K562 (cell line): ENCODE data around the gene PHF21B. TPM values are rescaled to one million over a fixed set of nuclear protein-coding genes. Genes with fewer than 3 reads are reported as not detected.

Experiments
- ATAC-seq: fragments of 200-7000 bp; cut with Tn5 transposase; 3 replicates; pipeline ENCODE4 v1.9.1; 2020; ENCODE audit warnings: moderate library complexity
- BruUV-seq: library from RNA; stranded (reverse); fragments of 400-500 nt; replicated peaks from 2 replicates; lab custom pipeline; 2021; lab: Mats Ljungman, UMichigan
- CTCF ChIA-PET: fragments of 300-600 bp; formaldehyde crosslinking; extraction: SDS; loops from one replicate; lab custom pipeline; 2021; ENCODE audit warnings: low intra/inter-chr PET ratio; lab: Yijun Ruan, JAX
- POLR2A ChIA-PET: fragments of 300-600, 350-650 bp; sonication (Branson Sonifier 250); formaldehyde crosslinking; extraction: SDS; loops from one replicate; lab custom pipeline; 2021; ENCODE audit warnings: antibody characterized with exemption, inconsistent platforms; lab: Yijun Ruan, JAX
- DNase-seq, 4 experiments: peaks; one replicate each; pipeline versions ENCODE4 v3.0.0 to v3.0.0-alpha.2; 2011 to 2018; ENCODE audit warnings: low spot score in 3 of 4, mixed read lengths in 3 of 4; ENCODE audit errors: extremely low read depth in 1 of 4
- FAIRE-seq: peaks from 2 replicates; lab custom pipeline; 2011; peaks lifted over from hg19 to GRCh38; lab: Jason Lieb, UNC
- H2AFZ ChIP-seq: 2 replicates; pipeline ENCODE4 v1.6.0; 2011; ENCODE audit warnings: low read depth, low read length, control low read depth, inconsistent platforms
- H3K27ac ChIP-seq: fragments of 200-600 bp; 3 replicates; pipeline ENCODE4 v1.8.0; 2011; ENCODE audit warnings: low read depth, mild to moderate bottlenecking, control low read depth, inconsistent platforms, low read length, moderate library complexity, mixed read lengths; ENCODE audit errors: extremely low read depth
- H3K27me3 ChIP-seq, 2 experiments: fragments of 300-600 bp in 1 of 2; 2 replicates in 1 of 2; 3 replicates in 1 of 2; pipeline versions ENCODE4 v1.6.0 to v1.8.0; 2011; ENCODE audit warnings: inconsistent platforms in 2 of 2, low read length in 2 of 2, mild to moderate bottlenecking in 1 of 2, mixed read lengths in 1 of 2, moderate library complexity in 1 of 2; ENCODE audit not compliant: control insufficient read depth in 2 of 2, insufficient read depth in 2 of 2
- H3K36me3 ChIP-seq: fragments of 300-600 bp; 3 replicates; pipeline ENCODE4 v1.8.0; 2011; ENCODE audit warnings: mild to moderate bottlenecking, low read length, inconsistent platforms; ENCODE audit not compliant: control insufficient read depth, insufficient read depth
- H3K4me1 ChIP-seq, 2 experiments: fragments of 200-600 bp in 1 of 2; replicated peaks in 1 of 2; 2 replicates in 1 of 2; 3 replicates in 1 of 2; pipeline versions ENCODE4 v1.5.1 to v1.8.0; 2011; ENCODE audit warnings: inconsistent platforms in 2 of 2, low read length in 2 of 2, mild to moderate bottlenecking in 1 of 2, mixed read lengths in 1 of 2, moderate library complexity in 1 of 2; ENCODE audit not compliant: control insufficient read depth in 2 of 2, insufficient read depth in 2 of 2
- H3K4me2 ChIP-seq: 2 replicates; pipeline ENCODE4 v1.6.1; 2011; ENCODE audit warnings: low read length, control low read depth, inconsistent platforms, mixed read lengths; ENCODE audit not compliant: insufficient read depth
- H3K4me3 ChIP-seq: fragments of 200-600 bp; sonication (generic), shearing (Covaris generic); 2 replicates; pipeline ENCODE4 v1.5.1; 2016; ENCODE audit warnings: control low read depth, inconsistent platforms
- H3K79me2 ChIP-seq: fragments of 200-600 bp; 3 replicates; pipeline ENCODE4 v1.8.0; 2011; ENCODE audit warnings: low read length, inconsistent platforms; ENCODE audit not compliant: control insufficient read depth, insufficient read depth
- H3K9ac ChIP-seq, 2 experiments: 2 replicates each; pipeline versions ENCODE4 v1.6.0 to v1.6.1; 2011; ENCODE audit warnings: low read depth in 2 of 2, low read length in 2 of 2, control low read depth in 1 of 2, inconsistent platforms in 1 of 2, mild to moderate bottlenecking in 1 of 2, mixed read lengths in 1 of 2; ENCODE audit not compliant: insufficient read depth in 1 of 2
- H3K9me1 ChIP-seq: one replicate; pipeline ENCODE4 v1.6.0; 2011; ENCODE audit warnings: inconsistent platforms, mild to moderate bottlenecking, low read length, moderate library complexity; ENCODE audit not compliant: control insufficient read depth, insufficient read depth
- H3K9me3 ChIP-seq: replicated peaks from 2 replicates; pipeline ENCODE4 v1.5.1; 2011; ENCODE audit warnings: low read depth, low read length, inconsistent platforms; ENCODE audit not compliant: control insufficient read depth, insufficient read depth
- H4K20me1 ChIP-seq: replicated peaks from 2 replicates; pipeline ENCODE4 v1.6.1; 2011; ENCODE audit warnings: low read length, inconsistent platforms, mixed read lengths; ENCODE audit not compliant: control insufficient read depth, insufficient read depth
- ARHGAP35 ChIP-seq: fragments of 450-650 bp; IDR thresholded peaks from 2 replicates; pipeline ENCODE4 v1.6.1; 2018; ENCODE audit not compliant: partially characterized antibody
- MECOM ChIP-seq: fragments of 250-450 bp; sonication (Bioruptor Pico); IDR thresholded peaks from 2 replicates; pipeline ENCODE4 v1.8.0; 2022; ENCODE audit warnings: inconsistent platforms
- NONO ChIP-seq, 2 experiments: fragments of 200-400 bp in 1 of 2; fragments of 450-650 bp in 1 of 2; formaldehyde crosslinking in 1 of 2; IDR thresholded peaks; 2 replicates each; pipeline ENCODE4 v1.6.1; 2017; ENCODE audit warnings: low read depth in 2 of 2, mild to moderate bottlenecking in 2 of 2, moderate library complexity in 2 of 2, low read length in 1 of 2
- NR1H2 ChIP-seq: sonication (generic); formaldehyde crosslinking; IDR thresholded peaks from 2 replicates; pipeline ENCODE4 v1.4.0; 2020; ENCODE audit warnings: mild to moderate bottlenecking, missing genetic modification reagents
- RFX7 ChIP-seq: fragments of 250-450 bp; sonication (Bioruptor Pico); IDR thresholded peaks from 2 replicates; pipeline ENCODE4 v1.5.1; 2021; ENCODE audit warnings: mild to moderate bottlenecking
- ZBTB1 ChIP-seq: sonication (generic); formaldehyde crosslinking; IDR thresholded peaks from 2 replicates; pipeline ENCODE4 v1.8.1; 2023; ENCODE audit warnings: missing genetic modification reagents, low read depth, mild to moderate bottlenecking, borderline replicate concordance
- WGBS: fragments of 100-300 bp; shearing (Covaris generic); methylation state at CpG from one replicate; pipeline ENCODE4 v1.1.6; 2016; ENCODE audit warnings: low coverage, mixed read lengths; ENCODE audit not compliant: insufficient coverage; ENCODE audit errors: missing lambda C conversion rate; 5-methylcytosine and 5-hydroxymethylcytosine counted together
- in situ Hi-C: fragments of 300-500 bp; cut with MboI; formaldehyde crosslinking; loops from 4 replicates; pipeline ENCODE4 v1.15.0; 2018; ENCODE audit warnings: inconsistent platforms, mixed read lengths
- intact Hi-C: fragments of 100-400 bp; cut with micrococcal nuclease; formaldehyde crosslinking; loops from 2 replicates; pipeline ENCODE4 v1.14.2; 2022
- polyA plus RNA-seq, 8 experiments: library from polyadenylated mRNA; depleted of rRNA in 4 of 8; stranded (reverse) in 5 of 8; unstranded in 3 of 8; fragments of >200 nt; fragmentation: Nextera tagmentation in 2 of 8; fragmentation: Illumina TruSeq in 1 of 8; extraction: Ambion mirVana in 2 of 8; extraction: Trizol in 1 of 8; gene quantifications; 2 replicates each; pipeline versions ENCODE4 v1.2.1 to v1.2.3, GENCODE V29; 2011 to 2014; ENCODE audit warnings: inconsistent platforms in 1 of 8, missing spikeins in 1 of 8
- total RNA-seq, 7 experiments: library from RNA; depleted of rRNA in 6 of 7; stranded (reverse); fragments of >200 nt in 6 of 7; fragmentation: Illumina TruSeq in 2 of 7; extraction: Trizol in 2 of 7; gene quantifications; 2 replicates each; pipeline versions ENCODE4 v1.2.1 to v1.2.3, GENCODE V29; 2011 to 2021; ENCODE audit warnings: low replicate concordance in 1 of 7

The PHF21B gene
- total and polyA plus RNA-seq, 9 of the 15 experiments (the other 6 are each of a cell fraction or from before 2014, with no cell fraction given), result 0.04 TPM; not detected in 8

DNA sequence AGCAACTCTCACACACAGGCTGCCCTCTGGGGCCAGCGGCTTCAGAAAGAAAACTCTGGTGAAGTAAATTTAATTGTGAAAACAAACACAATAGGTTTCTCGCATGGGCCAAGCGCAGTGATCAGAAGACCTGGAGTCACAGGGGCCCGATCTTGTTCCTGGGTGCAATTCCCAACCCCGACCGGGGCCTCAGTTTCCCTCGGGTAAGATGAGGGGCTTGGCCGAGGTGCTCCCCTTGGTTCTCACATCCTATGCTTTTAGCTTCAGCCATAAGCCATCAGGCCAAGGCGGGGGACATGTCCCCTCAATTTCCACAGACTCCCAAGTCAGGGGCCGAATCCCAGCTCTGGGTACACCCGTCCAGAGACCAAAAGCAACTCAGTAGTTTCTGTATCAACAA is 11.5 kb downstream of the PHF21B start (continued):
- TF ChIP-seq NR1H2 (no peak), RFX7 (CRISPR knock-in tag) (no peak), NONO (IDR thresholded peaks at IDR 0.05; ENCODE audit: low read depth in 2 of 2, low read length in 1 of 2) (no peak), MECOM (no peak)

DNA sequence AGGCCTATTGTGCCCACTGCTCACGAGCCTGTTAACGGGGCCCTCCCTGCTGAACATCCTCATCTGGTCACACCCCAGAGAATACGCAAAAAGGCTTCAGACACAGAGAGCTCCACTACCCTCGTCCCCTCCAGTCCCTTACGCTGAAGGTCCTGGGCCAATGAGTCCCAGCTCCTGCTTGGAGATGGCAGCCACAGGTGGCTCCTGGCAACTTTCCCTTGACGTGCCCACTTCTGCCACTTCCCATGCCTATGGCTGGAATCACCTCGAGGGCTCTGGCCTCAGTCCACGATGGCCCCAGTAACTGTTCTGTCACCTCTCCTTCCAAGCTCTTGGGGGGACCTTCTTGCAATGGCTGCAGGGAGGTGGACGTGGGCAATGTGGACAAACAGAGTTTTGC is 12.7 kb downstream of the PHF21B start:
- no peaks in the 10 kb centered on the region for H3K9me3 ChIP-seq
- H3K9me1 ChIP-seq, result no peaks in the 10 kb centered on the region
- TF ChIP-seq ZBTB1 (no peak), ARHGAP35 (no peak)
- H3K27me3 ChIP-seq, result peaks cover 11 to 86% of the 10 kb centered on the region in 2 experiments; a peak in 4 of 5 replicates
- no TSS peak for BruUV-seq
- no peak overlapping the region for H3K4me3 ChIP-seq
- intact Hi-C loops (no loop called here), in situ Hi-C loops (no loop called here)
- no peaks in the 10 kb centered on the region for H3K79me2 ChIP-seq
- POLR2A ChIA-PET, result no interaction called here
- CTCF ChIA-PET, result no interaction called here
- FAIRE-seq, result no peak
- H4K20me1 ChIP-seq, result no peaks in the 10 kb centered on the region
- H2AFZ ChIP-seq, result no peak overlapping the region
- no peak for DNase-seq
- H3K4me2 ChIP-seq, result no peak overlapping the region
- WGBS, result 1% methylated on average over 8 of the region's 9 CpGs
- no peaks in the 10 kb centered on the region; a peak in 1 of 5 replicates for H3K4me1 ChIP-seq
- ATAC-seq, result no peak
- H3K9ac ChIP-seq, result no peak overlapping the region
- H3K27ac ChIP-seq, result no peak overlapping the region
- no peaks in the 10 kb centered on the region for H3K36me3 ChIP-seq
